Tibial nerve (tissue), 4 donors: ENCODE data around the gene ACTN1. TPM values are rescaled to one million over a fixed set of nuclear protein-coding genes. Genes with fewer than 3 reads are reported as not detected.

Experiments
- DNase-seq, 2 donors: peaks; one replicate each; pipeline ENCODE4 v3.0.0-alpha.2; 2019; ENCODE audit warnings: low spot score in 2 of 2
- H3K27ac ChIP-seq, 4 donors: fragments of 200-600 bp; sonication (generic) in 3 of 4; one replicate each; pipeline ENCODE4 v1.5.1; 2017 to 2019; ENCODE audit warnings: mild to moderate bottlenecking in 1 of 4
- H3K27me3 ChIP-seq, 2 donors: fragments of 200-600 bp; sonication (generic) in 1 of 2; one replicate each; pipeline versions ENCODE4 v1.5.1 to v1.6.0; 2017 to 2019
- H3K36me3 ChIP-seq, 3 donors: fragments of 200-600 bp; sonication (generic); one replicate each; pipeline ENCODE4 v1.5.1; 2018 to 2019
- H3K4me1 ChIP-seq, 4 donors: fragments of 200-600 bp; sonication (generic) in 3 of 4; one replicate each; pipeline ENCODE4 v1.5.1; 2017 to 2019
- H3K4me3 ChIP-seq, 4 donors: fragments of 200-600 bp; sonication (generic) in 3 of 4; one replicate each; pipeline ENCODE4 v1.5.1; 2017 to 2019; ENCODE audit warnings: mild to moderate bottlenecking in 1 of 4, moderate library complexity in 1 of 4
- H3K9me3 ChIP-seq, 4 donors: fragments of 200-600 bp; sonication (generic) in 3 of 4; one replicate each; pipeline ENCODE4 v1.5.1; 2017 to 2019
- EP300 ChIP-seq, 2 donors: sonication (generic); formaldehyde crosslinking; IDR thresholded peaks; one replicate each; pipeline ENCODE4 v1.6.1; 2017; ENCODE audit warnings: antibody characterized with exemption in 2 of 2, mild to moderate bottlenecking in 1 of 2
- POLR2A ChIP-seq, 2 donors: fragments of 450-650 bp; IDR thresholded peaks; one replicate each; pipeline ENCODE4 v1.6.1; 2017; ENCODE audit warnings: antibody characterized with exemption in 2 of 2, mild to moderate bottlenecking in 2 of 2, moderate library complexity in 2 of 2
- WGBS, 2 donors: methylation state at CpG; one replicate each; pipeline ENCODE4 v1.1.5; 2018; 5-methylcytosine and 5-hydroxymethylcytosine counted together
- total RNA-seq, 4 donors: library from RNA; depleted of rRNA; stranded (reverse); fragments of >200 nt; gene quantifications; one replicate each; pipeline ENCODE4 v1.1.0, GENCODE V29; 2016
- TF ChIP-seq, protein P1 (sequence below), 5 experiments: fragments of 200-600 bp in 3 of 5; fragments of 450-650 bp in 2 of 5; sonication (generic) in 3 of 5; IDR thresholded peaks; one replicate each; pipeline ENCODE4 v1.5.1; 2016 to 2019; ENCODE audit warnings: antibody characterized with exemption in 5 of 5, mild to moderate bottlenecking in 3 of 5, moderate library complexity in 2 of 5

The ACTN1 gene
- total RNA-seq, 4 donors from 2014 or later: 130 to 273 (median 152) TPM

- peak; percentile 39 to 47 for DNase-seq
- Histone ChIP-seq H3K27me3 (no peaks in the 10 kb centered on the region), H3K4me1 (peaks cover 0 to 59% (median 20%) of the 10 kb centered on the region in 4 donors), H3K27ac (peak overlapping the region; percentile 78 to 97 (median 91)), H3K9me3 (no peaks in the 10 kb centered on the region), H3K4me3 (peak overlapping the region; percentile 73 to 88 (median 80)), H3K36me3 (peaks cover 0 to 14% (median 0%) of the 10 kb centered on the region in 3 donors)
- 6 to 7% methylated on average over 12 to 22 of the region's 25 CpGs for whole genome bisulfite sequencing, 2 donors
- TF ChIP-seq EP300 (IDR thresholded peaks at IDR 0.05) (peak; percentile 41 to 43), POLR2A (IDR thresholded peaks at IDR 0.05) (peak in 1 of 2 donors; percentile 32)
- TF ChIP-seq, protein P1, sequence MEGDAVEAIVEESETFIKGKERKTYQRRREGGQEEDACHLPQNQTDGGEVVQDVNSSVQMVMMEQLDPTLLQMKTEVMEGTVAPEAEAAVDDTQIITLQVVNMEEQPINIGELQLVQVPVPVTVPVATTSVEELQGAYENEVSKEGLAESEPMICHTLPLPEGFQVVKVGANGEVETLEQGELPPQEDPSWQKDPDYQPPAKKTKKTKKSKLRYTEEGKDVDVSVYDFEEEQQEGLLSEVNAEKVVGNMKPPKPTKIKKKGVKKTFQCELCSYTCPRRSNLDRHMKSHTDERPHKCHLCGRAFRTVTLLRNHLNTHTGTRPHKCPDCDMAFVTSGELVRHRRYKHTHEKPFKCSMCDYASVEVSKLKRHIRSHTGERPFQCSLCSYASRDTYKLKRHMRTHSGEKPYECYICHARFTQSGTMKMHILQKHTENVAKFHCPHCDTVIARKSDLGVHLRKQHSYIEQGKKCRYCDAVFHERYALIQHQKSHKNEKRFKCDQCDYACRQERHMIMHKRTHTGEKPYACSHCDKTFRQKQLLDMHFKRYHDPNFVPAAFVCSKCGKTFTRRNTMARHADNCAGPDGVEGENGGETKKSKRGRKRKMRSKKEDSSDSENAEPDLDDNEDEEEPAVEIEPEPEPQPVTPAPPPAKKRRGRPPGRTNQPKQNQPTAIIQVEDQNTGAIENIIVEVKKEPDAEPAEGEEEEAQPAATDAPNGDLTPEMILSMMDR (IDR thresholded peaks at IDR 0.05): peak in 1 of 5 experiments; percentile 13
Measured at GRCh38 chr14:68977718-68978171, 1.4 kb downstream of the ACTN1 start.

- no peak for DNase-seq
Measured at GRCh38 chr14:68977180-68977717, 1.9 kb downstream of the ACTN1 start.

DNA sequence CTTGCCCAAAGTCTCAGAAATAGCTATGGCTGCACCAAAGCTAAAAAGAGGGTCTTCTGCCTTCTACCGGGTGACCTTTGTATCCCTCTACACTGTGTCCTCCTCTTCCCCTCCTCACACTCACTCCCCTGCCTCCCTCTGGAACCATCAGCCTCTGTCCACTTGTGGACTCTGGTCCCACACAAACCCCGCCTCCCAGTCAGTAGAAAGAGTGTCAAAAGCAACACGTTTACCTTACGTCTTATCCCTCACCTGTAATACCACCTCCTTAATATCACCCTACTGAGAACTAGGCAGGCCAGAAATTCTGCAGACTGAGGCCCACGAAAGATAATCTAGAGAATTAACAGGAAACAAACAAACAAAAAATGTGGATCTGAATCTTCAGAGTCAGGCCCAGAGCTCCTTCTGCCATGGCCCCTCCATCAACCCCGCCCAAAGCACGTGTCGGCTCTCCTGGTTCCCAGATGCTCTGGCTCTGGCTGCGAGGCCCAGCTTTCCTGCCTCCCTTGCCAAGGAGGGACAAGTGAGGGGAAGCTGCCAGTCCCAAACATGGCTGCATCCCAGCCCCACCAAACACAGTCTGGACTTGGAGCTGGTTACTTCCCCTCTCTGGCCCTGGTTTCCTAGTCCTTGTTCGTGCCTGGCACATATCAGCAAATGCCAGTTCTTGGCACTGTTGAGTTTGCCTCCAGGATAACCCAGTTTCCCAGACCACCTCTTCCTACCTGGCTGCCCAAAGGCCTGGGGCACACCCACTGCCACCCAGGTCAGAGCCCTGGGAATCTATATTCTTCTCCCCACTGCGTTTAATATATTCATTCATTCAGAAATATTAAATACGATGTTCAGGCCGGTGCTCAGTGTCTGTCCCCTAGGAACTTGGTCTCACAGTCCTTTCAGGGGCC, 2.7 kb downstream of the ACTN1 start:
- Histone ChIP-seq H3K4me1 (peaks cover 0 to 53% (median 20%) of the 10 kb centered on the region in 4 donors), H3K27ac (peak overlapping the region; percentile 78 to 97 (median 91))

More at GRCh38 chr14:68977180-68977717, 1.9 kb downstream of the ACTN1 start:
- Histone ChIP-seq H3K4me3 (peak overlapping the region; percentile 73 to 88 (median 80)), H3K9me3 (no peaks in the 10 kb centered on the region), H3K27ac (peak overlapping the region; percentile 78 to 97 (median 91)), H3K36me3 (peaks cover 0 to 18% (median 0%) of the 10 kb centered on the region in 3 donors), H3K4me1 (peaks cover 0 to 54% (median 20%) of the 10 kb centered on the region in 4 donors), H3K27me3 (no peaks in the 10 kb centered on the region)
- TF ChIP-seq, protein P1 (IDR thresholded peaks at IDR 0.05): no peak
- TF ChIP-seq EP300 (IDR thresholded peaks at IDR 0.05) (no peak), POLR2A (IDR thresholded peaks at IDR 0.05) (no peak)
- WGBS, 2 donors: 13 to 47% methylated on average over 3 to 8 of the region's 8 CpGs

GRCh38 chr14:68975667-68976066, 3.4 kb downstream of the ACTN1 start:
- peaks cover 0 to 24% (median 0%) of the 10 kb centered on the region in 3 donors for H3K36me3 ChIP-seq
- H3K4me1 ChIP-seq: peaks cover 0 to 53% (median 20%) of the 10 kb centered on the region in 4 donors
- peak overlapping the region in 2 of 4 donors; percentile 23 to 94 for H3K27ac ChIP-seq
- no peak for TF ChIP-seq EP300 (IDR thresholded peaks at IDR 0.05)
- DNase-seq: no peak
- no peaks in the 10 kb centered on the region for H3K27me3 ChIP-seq
- no peaks in the 10 kb centered on the region for H3K9me3 ChIP-seq
- 58 to 75% methylated on average over 7 of the region's 7 CpGs for WGBS, 2 donors
- no peak overlapping the region for H3K4me3 ChIP-seq

More for the DNA sequence above, 2.7 kb downstream of the ACTN1 start:
- no peaks in the 10 kb centered on the region for H3K27me3 ChIP-seq
- 71 to 74% methylated on average over 13 of the region's 13 CpGs for WGBS, 2 donors
- H3K4me3 ChIP-seq: peak overlapping the region in 3 of 4 donors; percentile 73 to 88 (median 80)
- H3K36me3 ChIP-seq: peaks cover 0 to 24% (median 0%) of the 10 kb centered on the region in 3 donors
- no peak for TF ChIP-seq POLR2A (IDR thresholded peaks at IDR 0.05)
- TF ChIP-seq EP300 (IDR thresholded peaks at IDR 0.05): peak in 1 of 2 donors; percentile 41
- DNase-seq: no peak
- no peaks in the 10 kb centered on the region for H3K9me3 ChIP-seq

GRCh38 chr14:68974759-68975347, 4.2 kb downstream of the ACTN1 start:
- H3K4me1 ChIP-seq: peaks cover 0 to 54% (median 19%) of the 10 kb centered on the region in 4 donors
- H3K36me3 ChIP-seq: peaks cover 0 to 24% (median 0%) of the 10 kb centered on the region in 3 donors
- WGBS, 2 donors: 85 to 88% methylated on average over 6 of the region's 6 CpGs
- DNase-seq: no peak
- H3K4me3 ChIP-seq: no peak overlapping the region
- TF ChIP-seq EP300 (IDR thresholded peaks at IDR 0.05) (no peak), POLR2A (IDR thresholded peaks at IDR 0.05) (no peak)
- TF ChIP-seq, protein P1 (IDR thresholded peaks at IDR 0.05): no peak
- H3K27me3 ChIP-seq: no peaks in the 10 kb centered on the region
- H3K9me3 ChIP-seq: no peaks in the 10 kb centered on the region
- H3K27ac ChIP-seq: peak overlapping the region in 2 of 4 donors; percentile 23 to 94
